ENCODE data around the gene AGR2. TPM values are rescaled to one million over a fixed set of nuclear protein-coding genes. Genes with fewer than 3 reads are reported as not detected.
"Not testable (repeated sequence)": the region's sequence is repeated elsewhere in the genome, so short reads cannot be mapped to it uniquely, and the experiment has no call there.

The AGR2 gene
- total RNA-seq, 8 experiments from 2014 or later, result 0.31 to 0.85 (median 0.54) TPM; not detected in 3

DNA sequence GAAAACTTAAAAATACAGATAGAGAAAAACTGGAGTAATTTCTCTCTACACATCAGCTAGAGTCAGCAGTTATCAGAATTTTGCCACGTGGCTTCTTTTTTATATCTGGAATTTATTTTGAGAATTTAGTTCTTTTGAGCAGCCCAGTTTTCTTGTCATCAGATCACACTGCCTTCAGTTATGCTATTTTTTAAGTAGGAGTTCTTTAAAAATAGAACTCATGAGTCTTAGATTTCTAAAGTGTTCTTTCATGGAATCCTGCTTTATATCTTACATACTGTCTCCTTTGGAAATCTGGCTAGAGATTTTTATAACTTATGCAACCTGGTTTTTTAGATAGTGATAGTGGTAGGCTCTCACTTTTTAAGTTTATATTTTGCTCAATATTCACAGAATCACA lies 24.2 kb downstream of the AGR2 start:
- Histone ChIP-seq H3K27ac (no peak overlapping the region), H3K4me1 (replicated peaks in 1 of 2) (peaks cover 5 to 6% of the 10 kb centered on the region in 2 donors), H3K4me3 (no peak overlapping the region)
- no peak for ATAC-seq (replicated peaks in 6 of 8)
- in situ Hi-C loops (cut with MboI; ENCODE audit: low pct_unique_long_range_greater_than_20kb in 2 of 9, low sequenced_read_pairs in 9 of 9, unreplicated experiment in 9 of 9), result no loop called here
- 0 to 100% (median 67%) methylated on average over 1 of the region's 1 CpG; no CpG with 5 or more reads in 2 of the 10 experiments for WGBS, 10 experiments

DNA sequence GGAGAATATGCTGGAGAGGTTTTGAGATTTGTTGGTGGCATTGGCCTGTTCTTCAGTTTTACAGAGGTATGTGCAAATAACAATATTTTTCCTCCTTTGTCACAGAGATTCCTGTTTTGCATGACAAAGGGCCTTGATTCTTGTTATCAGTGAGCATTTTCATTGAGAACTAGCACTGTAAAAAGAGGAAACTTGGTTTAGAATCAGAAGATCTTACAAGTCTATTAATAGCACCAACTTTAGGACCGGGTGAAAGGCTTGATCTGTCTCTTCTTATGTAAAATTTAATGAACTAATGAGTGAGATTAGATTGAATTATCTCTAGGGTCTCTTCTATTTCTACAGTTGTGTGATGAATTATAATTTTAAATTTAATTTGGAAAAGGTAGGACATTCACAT lies 25.7 kb downstream of the AGR2 start:
- no peak overlapping the region for H3K27ac ChIP-seq
- WGBS, 10 experiments, result 63 to 100% (median 81%) methylated on average over 1 of the region's 1 CpG; no CpG with 5 or more reads in 4 of the 10 experiments

DNA sequence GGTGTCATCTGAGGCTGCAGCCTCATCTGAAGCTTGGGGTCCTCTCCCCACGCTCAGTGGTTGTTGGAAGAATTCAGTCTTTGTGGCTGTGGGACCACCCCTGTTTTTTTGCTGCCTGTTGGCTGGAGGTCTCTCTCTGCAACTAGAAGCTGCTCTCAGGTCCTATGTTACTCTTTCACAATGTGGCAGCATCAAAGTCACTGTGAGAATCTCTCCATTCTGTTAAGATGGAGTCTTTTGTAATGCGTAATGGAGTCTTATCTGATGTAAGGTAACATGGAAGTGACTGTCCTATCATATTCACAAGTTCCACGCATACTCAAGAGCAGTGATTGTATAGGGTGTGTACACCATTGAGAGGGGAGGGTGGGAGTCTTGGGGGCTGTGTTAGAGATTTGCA lies 26.3 kb downstream of the AGR2 start:
- 40 to 100% (median 85%) methylated on average over 1 to 3 of the region's 3 CpGs; no CpG with 5 or more reads in 4 of the 10 experiments for WGBS, 10 experiments
- peak in 1 of 8 experiments; percentile 23 for ATAC-seq (replicated peaks in 6 of 8)
- H3K4me3 ChIP-seq, result no peak overlapping the region
- no peak overlapping the region for H3K27ac ChIP-seq
- H3K4me1 ChIP-seq (replicated peaks in 1 of 2), result peaks cover 5 to 6% of the 10 kb centered on the region in 2 donors
- in situ Hi-C loops (cut with MboI; ENCODE audit: low pct_unique_long_range_greater_than_20kb in 2 of 9, low sequenced_read_pairs in 9 of 9, unreplicated experiment in 9 of 9), result no loop called here

More for the DNA sequence above, 25.7 kb downstream of the AGR2 start:
- Histone ChIP-seq H3K4me1 (replicated peaks in 1 of 2) (peaks cover 5 to 6% of the 10 kb centered on the region in 2 donors), H3K4me3 (no peak overlapping the region)
- in situ Hi-C loops (cut with MboI; ENCODE audit: low pct_unique_long_range_greater_than_20kb in 2 of 9, low sequenced_read_pairs in 9 of 9, unreplicated experiment in 9 of 9), result no loop called here
- ATAC-seq (replicated peaks in 6 of 8), result no peak

DNA sequence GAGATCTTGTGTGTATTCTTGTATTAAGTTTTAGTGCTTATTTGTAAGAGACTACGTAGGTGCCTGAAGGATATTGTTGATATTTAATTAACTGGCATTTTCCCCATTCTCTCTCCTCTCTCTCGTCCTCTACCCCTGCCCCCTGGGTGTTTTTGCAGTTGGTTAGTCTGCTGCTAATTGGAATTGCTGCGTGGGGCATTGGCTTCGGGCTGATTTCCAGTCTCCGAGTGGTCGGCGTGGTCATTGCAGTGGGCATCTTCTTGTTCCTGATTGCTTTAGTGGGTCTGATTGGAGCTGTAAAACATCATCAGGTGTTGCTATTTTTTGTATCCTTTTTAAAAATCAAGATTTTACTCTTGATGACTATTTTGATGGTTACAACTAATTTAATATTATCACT lies 28.7 kb downstream of the AGR2 start:
- H3K4me1 ChIP-seq (replicated peaks in 1 of 2), result peaks cover 5 to 6% of the 10 kb centered on the region in 2 donors
- no peak overlapping the region for H3K4me3 ChIP-seq
- 71 to 100% (median 91%) methylated on average over 1 to 7 of the region's 7 CpGs; no CpG with 5 or more reads in 2 of the 10 experiments for WGBS, 10 experiments
- H3K27ac ChIP-seq, result no peak overlapping the region
- in situ Hi-C loops (cut with MboI; ENCODE audit: low pct_unique_long_range_greater_than_20kb in 2 of 9, low sequenced_read_pairs in 9 of 9, unreplicated experiment in 9 of 9), result no loop called here
- no peak for ATAC-seq (replicated peaks in 6 of 8)

DNA sequence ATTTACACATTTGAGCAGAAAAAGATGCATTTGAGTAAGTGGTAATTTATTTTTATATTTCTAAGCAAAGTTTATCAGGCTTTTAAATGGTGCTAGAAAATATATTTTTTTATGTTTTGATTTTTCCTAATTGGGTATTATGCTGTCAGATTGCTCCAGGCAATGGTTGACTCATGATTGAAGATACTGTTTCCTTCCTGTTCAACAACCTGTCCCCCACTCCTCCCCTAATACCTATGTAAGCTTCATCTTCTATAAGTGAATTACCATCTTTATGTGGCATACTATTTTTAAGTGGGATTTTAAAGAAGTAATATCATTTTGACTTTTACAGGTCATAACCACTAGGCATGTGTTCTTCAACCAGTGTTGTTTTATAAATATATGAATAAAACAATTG lies 29.8 kb downstream of the AGR2 start:
- Histone ChIP-seq H3K4me3 (no peak overlapping the region), H3K27ac (no peak overlapping the region), H3K4me1 (replicated peaks in 1 of 2) (peaks cover 5 to 6% of the 10 kb centered on the region in 2 donors)
- ATAC-seq (replicated peaks in 6 of 8), result no peak
- in situ Hi-C loops (cut with MboI; ENCODE audit: low pct_unique_long_range_greater_than_20kb in 2 of 9, low sequenced_read_pairs in 9 of 9, unreplicated experiment in 9 of 9), result no loop called here

DNA sequence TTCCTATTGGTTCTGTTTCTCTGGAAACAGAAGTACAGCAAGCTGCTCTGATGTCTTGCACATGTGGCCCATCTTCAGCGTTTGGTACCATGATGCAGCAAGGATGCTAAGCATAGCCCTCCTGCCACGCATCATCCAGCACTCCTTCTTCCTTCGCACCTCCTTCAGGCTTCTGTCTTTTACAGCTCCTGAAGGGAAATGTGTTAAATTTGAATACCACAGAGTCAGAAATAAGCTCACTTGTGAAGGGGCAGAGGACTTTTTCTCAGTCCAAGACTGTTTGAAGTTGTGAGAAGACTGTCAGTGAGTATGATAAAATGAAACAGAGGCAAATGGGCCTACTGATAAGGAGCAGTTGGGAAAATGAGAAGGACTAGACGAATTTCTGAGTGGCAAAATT lies 30.5 kb downstream of the AGR2 start:
- ATAC-seq (replicated peaks in 6 of 8), result no peak
- in situ Hi-C loops (cut with MboI; ENCODE audit: low pct_unique_long_range_greater_than_20kb in 2 of 9, low sequenced_read_pairs in 9 of 9, unreplicated experiment in 9 of 9), result no loop called here
- 0 to 100% (median 82%) methylated on average over 1 to 4 of the region's 4 CpGs; no CpG with 5 or more reads in 2 of the 10 experiments for WGBS, 10 experiments
- H3K27ac ChIP-seq, result no peak overlapping the region
- no peak overlapping the region for H3K4me3 ChIP-seq
- H3K4me1 ChIP-seq (replicated peaks in 1 of 2), result peaks cover 5 to 6% of the 10 kb centered on the region in 2 donors

DNA sequence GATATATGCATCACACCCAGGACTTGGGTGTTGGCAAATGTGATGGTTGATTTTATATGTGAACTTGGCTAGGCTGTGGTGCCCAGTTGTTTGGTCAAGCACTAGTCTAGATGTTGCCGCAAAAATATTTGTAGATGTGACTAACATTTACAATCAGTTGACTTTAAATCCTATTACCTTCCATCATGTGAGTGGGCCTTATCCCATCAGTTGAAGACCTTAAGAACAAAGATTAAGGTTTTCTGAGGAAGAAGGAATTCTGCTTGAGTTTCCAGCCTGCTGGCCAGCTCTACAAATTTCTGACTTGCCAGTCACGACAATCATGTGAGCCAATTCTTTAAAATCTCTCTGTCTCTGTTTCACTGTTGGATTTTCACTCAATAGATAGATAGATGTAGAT lies 30.9 kb downstream of the AGR2 start:
- no peak for ATAC-seq (replicated peaks in 6 of 8)
- no peak overlapping the region for H3K4me3 ChIP-seq
- no peak overlapping the region for H3K27ac ChIP-seq
- 81 to 100% (median 100%) methylated on average over 1 to 2 of the region's 2 CpGs; no CpG with 5 or more reads in 3 of the 10 experiments for WGBS, 10 experiments
- H3K4me1 ChIP-seq (replicated peaks in 1 of 2), result peaks cover 3 to 6% of the 10 kb centered on the region in 2 donors
- in situ Hi-C loops (cut with MboI; ENCODE audit: low pct_unique_long_range_greater_than_20kb in 2 of 9, low sequenced_read_pairs in 9 of 9, unreplicated experiment in 9 of 9), result no loop called here

DNA sequence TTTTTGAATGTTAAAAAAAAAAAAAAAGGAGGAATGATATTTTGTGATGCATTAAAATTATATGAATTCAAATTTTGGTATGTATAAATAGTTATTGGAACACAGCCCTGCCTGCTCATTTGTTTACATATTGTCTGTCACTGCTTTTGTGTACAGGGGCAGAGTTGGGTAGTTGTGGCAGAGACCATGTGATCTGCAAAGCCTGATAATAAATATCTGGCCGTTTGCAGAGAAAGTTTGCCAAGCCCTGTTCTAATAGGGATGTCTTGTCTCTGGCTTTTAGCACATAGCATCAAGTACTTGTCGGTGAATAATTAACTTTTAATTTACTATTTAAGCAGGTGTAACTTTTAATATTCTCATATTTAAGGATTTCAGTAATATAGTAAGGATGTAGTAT lies 31.5 kb downstream of the AGR2 start:
- ATAC-seq (replicated peaks in 6 of 8), result no peak
- Histone ChIP-seq H3K4me3 (no peak overlapping the region), H3K4me1 (replicated peaks in 1 of 2) (peaks cover 0 to 2% of the 10 kb centered on the region in 2 donors), H3K27ac (no peak overlapping the region)
- in situ Hi-C loops (cut with MboI; ENCODE audit: low pct_unique_long_range_greater_than_20kb in 2 of 9, low sequenced_read_pairs in 9 of 9, unreplicated experiment in 9 of 9), result no loop called here
- WGBS, 10 experiments, result 17 to 100% (median 68%) methylated on average over 1 to 2 of the region's 2 CpGs

DNA sequence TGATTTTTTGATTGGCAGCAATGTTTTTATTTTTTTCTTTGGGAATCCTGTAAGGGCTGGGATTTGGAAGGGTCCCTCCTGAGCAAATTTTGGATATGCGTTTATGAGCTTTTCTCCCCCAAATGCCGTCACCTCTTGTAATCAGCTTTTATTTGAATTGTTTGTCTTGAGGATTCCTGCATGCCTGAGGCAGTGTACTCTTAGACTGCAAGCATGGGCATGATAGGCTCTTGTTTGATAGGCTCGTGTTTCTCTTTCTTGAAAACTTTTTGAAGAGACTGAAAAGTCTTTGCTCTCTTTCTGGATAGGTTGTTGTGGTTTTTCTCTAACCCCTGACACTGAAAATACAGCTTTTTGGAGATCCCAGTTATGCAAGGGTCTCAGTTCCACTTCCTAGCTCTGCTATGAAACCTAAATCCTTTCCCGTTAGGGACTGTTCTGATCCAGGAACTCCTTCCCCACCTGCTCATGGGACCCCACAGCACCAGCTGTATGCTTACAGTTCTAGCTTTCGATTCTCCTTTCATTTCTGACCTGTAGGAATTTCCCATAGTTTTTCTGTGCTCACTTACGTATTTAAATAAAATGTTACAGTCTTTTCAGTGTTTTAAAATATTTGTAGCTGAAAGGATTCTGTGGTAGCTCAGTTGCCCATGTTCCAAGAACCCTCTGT lies 34.0 kb downstream of the AGR2 start:
- no peak for ATAC-seq (replicated peaks in 6 of 8)
- in situ Hi-C loops (cut with MboI; ENCODE audit: low pct_unique_long_range_greater_than_20kb in 2 of 9, low sequenced_read_pairs in 9 of 9, unreplicated experiment in 9 of 9), result no loop called here
- H3K27ac ChIP-seq, result no peak overlapping the region
- H3K4me1 ChIP-seq (replicated peaks in 1 of 2), result no peaks in the 10 kb centered on the region
- WGBS, 10 experiments, result 60 to 100% (median 90%) methylated on average over 1 to 6 of the region's 6 CpGs; no CpG with 5 or more reads in 1 of the 10 experiments
- no peak overlapping the region for H3K4me3 ChIP-seq

DNA sequence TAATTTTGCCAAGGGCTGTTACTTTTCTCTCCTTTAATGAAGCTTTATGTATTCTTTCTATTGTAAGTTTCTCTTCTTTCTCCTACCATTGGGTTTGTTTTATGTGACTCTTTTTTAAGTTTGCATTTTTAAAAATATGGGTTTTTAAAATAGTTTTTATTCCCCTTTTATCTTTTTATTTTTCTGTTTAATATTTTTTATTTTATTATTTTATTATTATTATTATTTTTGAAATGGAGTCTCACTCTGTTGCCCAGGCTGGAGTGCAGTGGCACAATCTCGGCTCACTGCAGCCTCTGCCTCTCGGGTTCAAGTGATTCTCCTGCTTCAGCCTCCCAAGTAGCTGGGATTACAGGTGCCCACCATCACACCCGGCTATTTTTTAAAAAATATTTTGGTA lies 34.8 kb downstream of the AGR2 start:
- ATAC-seq (replicated peaks in 6 of 8); H3K4me3 ChIP-seq; H3K27ac ChIP-seq; H3K4me1 ChIP-seq (replicated peaks in 1 of 2); in situ Hi-C loops (cut with MboI; ENCODE audit: low pct_unique_long_range_greater_than_20kb in 2 of 9, low sequenced_read_pairs in 9 of 9, unreplicated experiment in 9 of 9): not testable (repeated sequence)
- WGBS, 10 experiments, result 88 to 100% (median 100%) methylated on average over 1 to 3 of the region's 3 CpGs; no CpG with 5 or more reads in 3 of the 10 experiments

DNA sequence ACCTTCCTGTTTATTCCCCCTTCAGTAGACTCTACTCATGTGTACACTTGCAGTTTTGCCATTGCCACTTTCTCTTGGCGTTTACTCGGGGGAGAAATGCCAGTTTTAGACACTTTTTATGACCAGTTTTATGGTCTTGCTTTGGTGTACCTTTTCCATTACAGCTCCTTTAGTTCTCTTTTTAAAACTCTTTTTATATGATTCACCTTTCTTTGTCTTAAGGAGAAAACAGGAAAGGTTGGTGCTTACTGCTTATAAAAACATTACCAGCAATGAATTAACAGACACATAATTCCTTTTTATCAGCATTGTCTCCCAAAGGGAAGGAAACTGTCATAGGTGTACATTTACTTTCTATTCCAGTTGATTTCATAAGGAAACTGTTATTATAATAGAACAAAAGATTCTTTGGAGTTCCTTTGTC lies 39.4 kb downstream of the AGR2 start:
- H3K4me3 ChIP-seq, result no peak overlapping the region
- H3K27ac ChIP-seq, result no peak overlapping the region
- no peak for ATAC-seq (replicated peaks in 6 of 8)
- WGBS, 10 experiments, result 65 to 95% (median 88%) methylated on average over 2 of the region's 2 CpGs; no CpG with 5 or more reads in 2 of the 10 experiments
- in situ Hi-C loops (cut with MboI; ENCODE audit: low pct_unique_long_range_greater_than_20kb in 2 of 9, low sequenced_read_pairs in 9 of 9, unreplicated experiment in 9 of 9), result no loop called here
- H3K4me1 ChIP-seq (replicated peaks in 1 of 2), result no peaks in the 10 kb centered on the region

DNA sequence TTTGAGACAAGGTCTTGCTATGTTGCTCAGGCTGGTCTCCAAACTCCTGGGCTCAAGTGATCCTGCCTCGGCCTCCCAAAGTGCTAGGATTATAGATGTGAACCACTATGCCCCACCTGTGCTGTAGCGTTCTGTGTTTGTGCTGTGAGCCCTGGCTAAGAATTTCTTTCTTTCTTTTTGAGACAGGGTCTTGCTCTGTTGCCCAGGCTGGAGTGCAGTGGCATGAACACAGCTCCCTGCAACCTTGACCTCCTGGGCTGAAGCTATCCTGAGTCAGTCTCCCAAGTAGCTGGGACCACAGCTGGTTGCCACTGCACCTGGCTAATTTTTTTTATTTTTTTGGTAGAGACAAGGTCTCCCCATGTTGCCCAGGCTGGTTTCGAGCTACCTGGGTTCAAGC lies 39.9 kb downstream of the AGR2 start:
- Histone ChIP-seq H3K27ac (no peak overlapping the region), H3K4me3 (no peak overlapping the region), H3K4me1 (replicated peaks in 1 of 2) (no peaks in the 10 kb centered on the region)
- no peak for ATAC-seq (replicated peaks in 6 of 8)
- 50 to 100% (median 89%) methylated on average over 1 to 3 of the region's 3 CpGs; no CpG with 5 or more reads in 3 of the 10 experiments for WGBS, 10 experiments
- in situ Hi-C loops (cut with MboI; ENCODE audit: low pct_unique_long_range_greater_than_20kb in 2 of 9, low sequenced_read_pairs in 9 of 9, unreplicated experiment in 9 of 9), result no loop called here

DNA sequence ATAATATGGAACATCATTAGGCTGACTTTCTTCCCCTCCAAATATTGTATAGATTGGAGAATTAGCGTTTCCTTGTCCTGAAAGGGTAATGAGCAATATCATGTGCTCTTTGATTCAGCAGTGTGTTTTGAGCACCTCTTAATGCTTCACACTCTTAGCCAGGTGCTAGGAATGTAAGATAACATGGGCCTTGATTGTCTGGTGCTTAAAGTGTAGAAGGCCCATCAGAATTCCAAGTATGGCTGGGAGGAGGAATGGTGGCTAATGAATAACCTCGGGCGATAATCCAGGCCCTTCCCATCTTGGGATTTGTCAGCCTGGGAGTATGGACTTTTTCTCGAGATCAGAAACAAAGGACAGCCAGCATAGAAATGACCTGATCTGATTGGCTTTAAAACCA lies 42.6 kb downstream of the AGR2 start:
- no peak for ATAC-seq (replicated peaks in 6 of 8)
- WGBS, 10 experiments, result 67 to 100% (median 87%) methylated on average over 1 to 4 of the region's 4 CpGs; no CpG with 5 or more reads in 2 of the 10 experiments
- in situ Hi-C loops (cut with MboI; ENCODE audit: low pct_unique_long_range_greater_than_20kb in 2 of 9, low sequenced_read_pairs in 9 of 9, unreplicated experiment in 9 of 9), result no loop called here
- Histone ChIP-seq H3K4me1 (replicated peaks in 1 of 2) (no peaks in the 10 kb centered on the region), H3K4me3 (no peak overlapping the region), H3K27ac (no peak overlapping the region)

DNA sequence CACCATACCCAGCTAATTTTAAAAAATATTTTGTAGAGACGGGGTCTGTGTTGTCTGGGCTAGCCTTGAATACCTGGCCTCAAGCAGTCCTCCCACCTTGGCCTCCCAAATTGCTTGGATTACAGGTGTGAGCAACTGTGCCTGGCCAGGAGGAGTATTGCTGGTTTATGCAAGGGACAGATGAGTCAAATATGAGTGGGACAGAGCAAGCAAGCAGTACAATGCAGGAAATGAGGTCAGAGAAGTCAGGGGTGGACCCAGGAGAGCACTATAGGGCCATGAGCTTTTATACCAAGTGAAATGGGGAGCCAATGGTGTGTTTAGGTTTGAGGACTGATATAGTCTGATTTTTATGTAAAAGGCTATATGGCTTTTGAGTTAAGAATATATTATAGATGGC lies 45.0 kb downstream of the AGR2 start:
- no peak overlapping the region for H3K4me3 ChIP-seq
- no peak for ATAC-seq (replicated peaks in 6 of 8)
- H3K27ac ChIP-seq, result no peak overlapping the region
- 78 to 100% (median 100%) methylated on average over 1 of the region's 1 CpG; no CpG with 5 or more reads in 6 of the 10 experiments for WGBS, 10 experiments
- in situ Hi-C loops (cut with MboI; ENCODE audit: low pct_unique_long_range_greater_than_20kb in 2 of 9, low sequenced_read_pairs in 9 of 9, unreplicated experiment in 9 of 9), result no loop called here
- H3K4me1 ChIP-seq (replicated peaks in 1 of 2), result peaks cover 2 to 15% of the 10 kb centered on the region in 2 donors
